ENCODE results near the gene AGBL3. TPM values are rescaled to one million over a fixed set of nuclear protein-coding genes. Genes with fewer than 3 reads are reported as not detected.

Gene AGBL3
- total RNA-seq, 2 experiments from 2014 or later = 2.2 to 2.5 TPM

DNA sequence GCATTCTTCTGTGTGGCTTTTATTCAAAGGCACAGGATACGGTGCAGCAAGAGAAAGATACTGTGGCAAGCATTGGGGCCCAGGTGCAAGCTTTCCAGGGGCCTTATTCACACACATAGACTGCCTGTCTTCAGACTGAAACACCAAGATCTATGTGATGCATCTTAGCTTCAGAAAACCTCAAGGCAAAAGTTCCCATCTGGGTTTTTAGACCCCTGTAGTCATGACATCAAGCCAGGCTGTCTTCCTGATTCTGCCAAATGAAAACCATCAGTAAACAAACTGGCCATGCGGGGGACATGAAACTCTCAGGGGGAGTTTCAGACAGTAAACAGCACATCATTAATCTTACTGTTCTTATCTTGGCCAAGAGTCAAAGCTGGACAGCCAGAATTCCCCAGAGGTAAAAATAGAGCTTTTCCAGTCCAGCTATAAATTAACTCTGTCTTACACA lies 9.8 kb downstream of the AGBL3 start:
- H3K27me3 Mint-ChIP-seq = no peaks in the 10 kb centered on the region
- H3K27ac Mint-ChIP-seq = peak overlapping the region; percentile 66
- peaks cover 12% of the 10 kb centered on the region for H3K36me3 ChIP-seq (ENCODE audit: insufficient read depth, low read length)
- H3K4me3 ChIP-seq (ENCODE audit: low read length) = no peak overlapping the region
- peaks cover 9% of the 10 kb centered on the region for H3K4me1 ChIP-seq (ENCODE audit: insufficient read depth, low read length)
- H3K4me3 Mint-ChIP-seq = no peak overlapping the region
- DNase-seq (peak in 2 of 14 experiments; percentile 10 to 26), ATAC-seq (ENCODE audit: poor library complexity) (peak; percentile 46)
- no peaks in the 10 kb centered on the region for H3K9me3 Mint-ChIP-seq
- no peaks in the 10 kb centered on the region for H3K9me3 ChIP-seq (ENCODE audit: control insufficient read depth in 1 of 2, insufficient read depth in 1 of 2, low read length in 2 of 2)
- TF ChIP-seq, protein P1, sequence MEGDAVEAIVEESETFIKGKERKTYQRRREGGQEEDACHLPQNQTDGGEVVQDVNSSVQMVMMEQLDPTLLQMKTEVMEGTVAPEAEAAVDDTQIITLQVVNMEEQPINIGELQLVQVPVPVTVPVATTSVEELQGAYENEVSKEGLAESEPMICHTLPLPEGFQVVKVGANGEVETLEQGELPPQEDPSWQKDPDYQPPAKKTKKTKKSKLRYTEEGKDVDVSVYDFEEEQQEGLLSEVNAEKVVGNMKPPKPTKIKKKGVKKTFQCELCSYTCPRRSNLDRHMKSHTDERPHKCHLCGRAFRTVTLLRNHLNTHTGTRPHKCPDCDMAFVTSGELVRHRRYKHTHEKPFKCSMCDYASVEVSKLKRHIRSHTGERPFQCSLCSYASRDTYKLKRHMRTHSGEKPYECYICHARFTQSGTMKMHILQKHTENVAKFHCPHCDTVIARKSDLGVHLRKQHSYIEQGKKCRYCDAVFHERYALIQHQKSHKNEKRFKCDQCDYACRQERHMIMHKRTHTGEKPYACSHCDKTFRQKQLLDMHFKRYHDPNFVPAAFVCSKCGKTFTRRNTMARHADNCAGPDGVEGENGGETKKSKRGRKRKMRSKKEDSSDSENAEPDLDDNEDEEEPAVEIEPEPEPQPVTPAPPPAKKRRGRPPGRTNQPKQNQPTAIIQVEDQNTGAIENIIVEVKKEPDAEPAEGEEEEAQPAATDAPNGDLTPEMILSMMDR (IDR thresholded peaks at IDR 0.05) = no peak
- peaks cover 41% of the 10 kb centered on the region for H3K36me3 Mint-ChIP-seq (ENCODE audit: low read depth)
- peaks cover 52% of the 10 kb centered on the region for H3K4me1 Mint-ChIP-seq (ENCODE audit: low read depth)
- H3K27ac ChIP-seq (ENCODE audit: low read depth in 1 of 2, low read length in 2 of 2) = peak overlapping the region in 1 of 2 donors; percentile 51
- CTCF ChIA-PET = interaction anchor here (2.1 kb wide), 1 partner anchor 10 kb away, joined by 7 read pairs; the partner anchor contains the start of gene AGBL3
- H3K27me3 ChIP-seq (ENCODE audit: control insufficient read depth in 1 of 2, insufficient read depth in 2 of 2, low read length in 2 of 2) = no peaks in the 10 kb centered on the region
- intact Hi-C loops (cut with DNase I, micrococcal nuclease) = no loop called here
- POLR2A ChIA-PET = interaction anchor here (1.0 to 1.8 kb wide), 4 partner anchors 10 to 350 kb away, joined by 3 to 13 read pairs (median 4); partner anchors contain the start of genes AGBL3, BPGM and TMEM140

DNA sequence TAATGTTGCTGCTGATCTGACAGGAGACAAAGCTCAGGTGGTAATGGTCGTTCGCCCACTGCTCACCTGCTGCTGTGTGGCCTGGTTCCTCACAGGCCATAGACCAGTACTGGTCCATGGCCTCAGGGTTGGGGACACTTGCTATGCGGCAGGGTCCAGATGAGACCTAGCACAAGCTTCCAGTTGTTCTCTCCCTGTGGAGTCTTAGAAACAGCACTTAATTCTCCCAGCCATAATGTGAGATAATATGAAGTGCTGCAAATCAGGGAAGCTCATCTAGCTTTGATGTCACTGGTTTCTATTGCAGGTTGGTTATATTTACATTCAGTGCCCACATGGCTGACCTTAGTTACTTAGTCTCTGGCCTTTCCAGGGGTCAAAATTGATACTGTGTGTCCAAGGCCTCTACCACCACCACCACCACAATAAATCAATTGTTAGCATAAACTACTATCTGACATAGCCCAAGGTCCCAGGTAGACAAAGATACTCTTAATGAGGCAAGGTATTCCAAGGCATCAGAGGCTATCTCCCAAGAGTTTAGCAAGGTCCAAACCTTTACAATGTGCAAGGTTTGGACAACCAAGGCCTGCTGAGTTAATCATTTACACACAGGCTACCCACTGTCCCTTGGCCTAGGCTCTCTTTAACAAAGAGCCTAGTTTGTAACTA lies 11.0 kb downstream of the AGBL3 start:
- H3K27me3 ChIP-seq (ENCODE audit: control insufficient read depth in 1 of 2, insufficient read depth in 2 of 2, low read length in 2 of 2) = no peaks in the 10 kb centered on the region
- intact Hi-C loops (cut with DNase I, micrococcal nuclease) = no loop called here
- Mint-ChIP-seq H3K4me3 (no peak overlapping the region), H3K9me3 (no peaks in the 10 kb centered on the region), H3K4me1 (ENCODE audit: low read depth) (peaks cover 41% of the 10 kb centered on the region), H3K27ac (no peak overlapping the region), H3K27me3 (no peaks in the 10 kb centered on the region), H3K36me3 (ENCODE audit: low read depth) (peaks cover 44% of the 10 kb centered on the region)
- ChIA-PET POLR2A (no interaction called here), CTCF (no interaction called here)
- no peak overlapping the region for H3K27ac ChIP-seq (ENCODE audit: low read depth in 1 of 2, low read length in 2 of 2)
- H3K9me3 ChIP-seq (ENCODE audit: control insufficient read depth in 1 of 2, insufficient read depth in 1 of 2, low read length in 2 of 2) = no peaks in the 10 kb centered on the region
- no peak overlapping the region for H3K4me3 ChIP-seq (ENCODE audit: low read length)
- H3K4me1 ChIP-seq (ENCODE audit: insufficient read depth, low read length) = peaks cover 9% of the 10 kb centered on the region
- H3K36me3 ChIP-seq (ENCODE audit: insufficient read depth, low read length) = peaks cover 12% of the 10 kb centered on the region
- ATAC-seq (ENCODE audit: poor library complexity) (no peak), DNase-seq (no peak)
- TF ChIP-seq, protein P1 (IDR thresholded peaks at IDR 0.05) = no peak

DNA sequence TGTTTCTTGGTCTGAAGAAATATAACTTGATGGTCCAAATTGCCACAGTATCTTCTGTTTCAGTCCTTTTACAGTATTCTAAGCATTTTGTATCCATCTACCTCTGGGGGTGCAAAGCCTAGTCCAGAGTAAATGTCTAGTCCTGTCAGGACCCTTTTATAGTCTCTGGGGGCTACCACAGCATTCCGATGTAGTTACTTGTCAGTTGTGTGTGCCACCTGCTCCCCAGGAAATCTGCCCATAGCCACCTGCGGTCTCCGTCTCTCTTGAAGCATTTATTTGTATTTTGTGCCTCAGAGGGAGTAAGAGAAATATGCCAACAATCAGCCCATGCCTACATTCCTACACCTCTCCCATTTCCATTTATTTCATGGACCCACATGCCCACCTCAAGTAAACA lies 12.8 kb downstream of the AGBL3 start:
- intact Hi-C loops (cut with DNase I, micrococcal nuclease) = no loop called here
- H3K27ac Mint-ChIP-seq = no peak overlapping the region
- CTCF ChIA-PET = no interaction called here

More for the DNA sequence above, 12.8 kb downstream of the AGBL3 start:
- Mint-ChIP-seq H3K4me1 (ENCODE audit: low read depth) (peaks cover 26% of the 10 kb centered on the region), H3K4me3 (no peak overlapping the region), H3K27me3 (no peaks in the 10 kb centered on the region), H3K9me3 (no peaks in the 10 kb centered on the region), H3K36me3 (ENCODE audit: low read depth) (peaks cover 41% of the 10 kb centered on the region)
- Histone ChIP-seq H3K4me1 (ENCODE audit: insufficient read depth, low read length) (peaks cover 6% of the 10 kb centered on the region), H3K27me3 (ENCODE audit: control insufficient read depth in 1 of 2, insufficient read depth in 2 of 2, low read length in 2 of 2) (no peaks in the 10 kb centered on the region), H3K4me3 (ENCODE audit: low read length) (no peak overlapping the region), H3K27ac (ENCODE audit: low read depth in 1 of 2, low read length in 2 of 2) (no peak overlapping the region), H3K9me3 (ENCODE audit: control insufficient read depth in 1 of 2, insufficient read depth in 1 of 2, low read length in 2 of 2) (no peaks in the 10 kb centered on the region), H3K36me3 (ENCODE audit: insufficient read depth, low read length) (peaks cover 9% of the 10 kb centered on the region)
- POLR2A ChIA-PET = no interaction called here
- no peak for ATAC-seq (ENCODE audit: poor library complexity)
- TF ChIP-seq, protein P1 (IDR thresholded peaks at IDR 0.05) = no peak
- DNase-seq = no peak
